K562 (cell line): ENCODE data around the gene TEKT2. TPM values are rescaled to one million over a fixed set of nuclear protein-coding genes. Genes with fewer than 3 reads are reported as not detected.

ENCODE experiments used
- ATAC-seq: fragments of 200-7000 bp; cut with Tn5 transposase; 3 replicates; pipeline ENCODE4 v1.9.1; 2020; ENCODE audit warnings: moderate library complexity
- BruUV-seq: library from RNA; stranded (reverse); fragments of 400-500 nt; replicated peaks from 2 replicates; lab custom pipeline; 2021; lab: Mats Ljungman, UMichigan
- CTCF ChIA-PET: fragments of 300-600 bp; formaldehyde crosslinking; extraction: SDS; loops from one replicate; lab custom pipeline; 2021; ENCODE audit warnings: low intra/inter-chr PET ratio; lab: Yijun Ruan, JAX
- POLR2A ChIA-PET: fragments of 300-600, 350-650 bp; sonication (Branson Sonifier 250); formaldehyde crosslinking; extraction: SDS; loops from one replicate; lab custom pipeline; 2021; ENCODE audit warnings: antibody characterized with exemption, inconsistent platforms; lab: Yijun Ruan, JAX
- DNase-seq, 4 experiments: peaks; one replicate each; pipeline versions ENCODE4 v3.0.0 to v3.0.0-alpha.2; 2011 to 2018; ENCODE audit warnings: low spot score in 3 of 4, mixed read lengths in 3 of 4; ENCODE audit errors: extremely low read depth in 1 of 4
- FAIRE-seq: peaks from 2 replicates; lab custom pipeline; 2011; peaks lifted over from hg19 to GRCh38; lab: Jason Lieb, UNC
- H2AFZ ChIP-seq: 2 replicates; pipeline ENCODE4 v1.6.0; 2011; ENCODE audit warnings: low read depth, low read length, control low read depth, inconsistent platforms
- H3K27ac ChIP-seq: fragments of 200-600 bp; 3 replicates; pipeline ENCODE4 v1.8.0; 2011; ENCODE audit warnings: low read depth, mild to moderate bottlenecking, control low read depth, inconsistent platforms, low read length, moderate library complexity, mixed read lengths; ENCODE audit errors: extremely low read depth
- H3K27me3 ChIP-seq, 2 experiments: fragments of 300-600 bp in 1 of 2; 2 replicates in 1 of 2; 3 replicates in 1 of 2; pipeline versions ENCODE4 v1.6.0 to v1.8.0; 2011; ENCODE audit warnings: inconsistent platforms in 2 of 2, low read length in 2 of 2, mild to moderate bottlenecking in 1 of 2, mixed read lengths in 1 of 2, moderate library complexity in 1 of 2; ENCODE audit not compliant: control insufficient read depth in 2 of 2, insufficient read depth in 2 of 2
- H3K36me3 ChIP-seq: fragments of 300-600 bp; 3 replicates; pipeline ENCODE4 v1.8.0; 2011; ENCODE audit warnings: mild to moderate bottlenecking, low read length, inconsistent platforms; ENCODE audit not compliant: control insufficient read depth, insufficient read depth
- H3K4me1 ChIP-seq, 2 experiments: fragments of 200-600 bp in 1 of 2; replicated peaks in 1 of 2; 2 replicates in 1 of 2; 3 replicates in 1 of 2; pipeline versions ENCODE4 v1.5.1 to v1.8.0; 2011; ENCODE audit warnings: inconsistent platforms in 2 of 2, low read length in 2 of 2, mild to moderate bottlenecking in 1 of 2, mixed read lengths in 1 of 2, moderate library complexity in 1 of 2; ENCODE audit not compliant: control insufficient read depth in 2 of 2, insufficient read depth in 2 of 2
- H3K4me2 ChIP-seq: 2 replicates; pipeline ENCODE4 v1.6.1; 2011; ENCODE audit warnings: low read length, control low read depth, inconsistent platforms, mixed read lengths; ENCODE audit not compliant: insufficient read depth
- H3K4me3 ChIP-seq: fragments of 200-600 bp; sonication (generic), shearing (Covaris generic); 2 replicates; pipeline ENCODE4 v1.5.1; 2016; ENCODE audit warnings: control low read depth, inconsistent platforms
- H3K79me2 ChIP-seq: fragments of 200-600 bp; 3 replicates; pipeline ENCODE4 v1.8.0; 2011; ENCODE audit warnings: low read length, inconsistent platforms; ENCODE audit not compliant: control insufficient read depth, insufficient read depth
- H3K9ac ChIP-seq, 2 experiments: 2 replicates each; pipeline versions ENCODE4 v1.6.0 to v1.6.1; 2011; ENCODE audit warnings: low read depth in 2 of 2, low read length in 2 of 2, control low read depth in 1 of 2, inconsistent platforms in 1 of 2, mild to moderate bottlenecking in 1 of 2, mixed read lengths in 1 of 2; ENCODE audit not compliant: insufficient read depth in 1 of 2
- H3K9me1 ChIP-seq: one replicate; pipeline ENCODE4 v1.6.0; 2011; ENCODE audit warnings: inconsistent platforms, mild to moderate bottlenecking, low read length, moderate library complexity; ENCODE audit not compliant: control insufficient read depth, insufficient read depth
- H3K9me3 ChIP-seq: replicated peaks from 2 replicates; pipeline ENCODE4 v1.5.1; 2011; ENCODE audit warnings: low read depth, low read length, inconsistent platforms; ENCODE audit not compliant: control insufficient read depth, insufficient read depth
- H4K20me1 ChIP-seq: replicated peaks from 2 replicates; pipeline ENCODE4 v1.6.1; 2011; ENCODE audit warnings: low read length, inconsistent platforms, mixed read lengths; ENCODE audit not compliant: control insufficient read depth, insufficient read depth
- FIP1L1 ChIP-seq: fragments of 200-400 bp; formaldehyde crosslinking; IDR thresholded peaks from 2 replicates; pipeline ENCODE4 v1.6.1; 2018; ENCODE audit warnings: mild to moderate bottlenecking, low read depth, low read length; ENCODE audit not compliant: poor library complexity, severe bottlenecking
- HDAC6 ChIP-seq: IDR thresholded peaks from 2 replicates; pipeline ENCODE4 v1.6.1; 2012; ENCODE audit warnings: low read depth, mild to moderate bottlenecking, control low read depth, inconsistent platforms, low read length, moderate library complexity
- ILF3 ChIP-seq: fragments of 450-650 bp; IDR thresholded peaks from 2 replicates; pipeline ENCODE4 v1.6.1; 2018; ENCODE audit warnings: antibody characterized with exemption, mild to moderate bottlenecking, moderate library complexity, borderline replicate concordance
- PHB2 ChIP-seq: fragments of 450-650 bp; IDR thresholded peaks from 2 replicates; pipeline ENCODE4 v1.6.1; 2017; ENCODE audit warnings: low read depth
- YY1 ChIP-seq, 3 experiments: IDR thresholded peaks; 2 replicates each; pipeline ENCODE4 v1.6.1; 2011; ENCODE audit warnings: low read length in 2 of 3, mild to moderate bottlenecking in 2 of 3, moderate library complexity in 2 of 3, borderline replicate concordance in 1 of 3, control low read depth in 1 of 3, low read depth in 1 of 3; ENCODE audit not compliant: insufficient read depth in 3 of 3, insufficient replicate concordance in 2 of 3, control insufficient read depth in 1 of 3, insufficient read length in 1 of 3; ENCODE audit errors: extremely low read depth in 1 of 3
- ZNF124 ChIP-seq: sonication (generic); formaldehyde crosslinking; IDR thresholded peaks from 2 replicates; pipeline ENCODE4 v1.8.1; 2022; ENCODE audit warnings: missing genetic modification reagents
- ZNF274 ChIP-seq: IDR thresholded peaks from 2 replicates; pipeline ENCODE4 v1.6.1; 2011; ENCODE audit warnings: low read depth, mild to moderate bottlenecking, low read length, moderate library complexity, borderline replicate concordance
- WGBS: fragments of 100-300 bp; shearing (Covaris generic); methylation state at CpG from one replicate; pipeline ENCODE4 v1.1.6; 2016; ENCODE audit warnings: low coverage, mixed read lengths; ENCODE audit not compliant: insufficient coverage; ENCODE audit errors: missing lambda C conversion rate; 5-methylcytosine and 5-hydroxymethylcytosine counted together
- in situ Hi-C: fragments of 300-500 bp; cut with MboI; formaldehyde crosslinking; loops from 4 replicates; pipeline ENCODE4 v1.15.0; 2018; ENCODE audit warnings: inconsistent platforms, mixed read lengths
- intact Hi-C: fragments of 100-400 bp; cut with micrococcal nuclease; formaldehyde crosslinking; loops from 2 replicates; pipeline ENCODE4 v1.14.2; 2022
- polyA plus RNA-seq, 8 experiments: library from polyadenylated mRNA; depleted of rRNA in 4 of 8; stranded (reverse) in 5 of 8; unstranded in 3 of 8; fragments of >200 nt; fragmentation: Nextera tagmentation in 2 of 8; fragmentation: Illumina TruSeq in 1 of 8; extraction: Ambion mirVana in 2 of 8; extraction: Trizol in 1 of 8; gene quantifications; 2 replicates each; pipeline versions ENCODE4 v1.2.1 to v1.2.3, GENCODE V29; 2011 to 2014; ENCODE audit warnings: inconsistent platforms in 1 of 8, missing spikeins in 1 of 8
- total RNA-seq, 7 experiments: library from RNA; depleted of rRNA in 6 of 7; stranded (reverse); fragments of >200 nt in 6 of 7; fragmentation: Illumina TruSeq in 2 of 7; extraction: Trizol in 2 of 7; gene quantifications; 2 replicates each; pipeline versions ENCODE4 v1.2.1 to v1.2.3, GENCODE V29; 2011 to 2021; ENCODE audit warnings: low replicate concordance in 1 of 7
- TF ChIP-seq, protein P1 (sequence below), 3 experiments: fragments of 200-800 bp in 1 of 3; sonication (Bioruptor generic) in 1 of 3; sonication (generic) in 1 of 3; formaldehyde crosslinking in 1 of 3; IDR thresholded peaks; 2 replicates each; pipeline versions ENCODE4 v1.6.1 to v1.8.0; 2016 to 2022; ENCODE audit warnings: mild to moderate bottlenecking in 2 of 3, missing compliant biosample characterization in 2 of 3, missing genetic modification characterization in 2 of 3, missing genetic modification reagents in 1 of 3

TEKT2 gene
- total and polyA plus RNA-seq, 9 of the 15 experiments (the other 6 are each of a cell fraction or from before 2014, with no cell fraction given), result 0.06 to 0.94 (median 0.30) TPM; not detected in 1

DNA sequence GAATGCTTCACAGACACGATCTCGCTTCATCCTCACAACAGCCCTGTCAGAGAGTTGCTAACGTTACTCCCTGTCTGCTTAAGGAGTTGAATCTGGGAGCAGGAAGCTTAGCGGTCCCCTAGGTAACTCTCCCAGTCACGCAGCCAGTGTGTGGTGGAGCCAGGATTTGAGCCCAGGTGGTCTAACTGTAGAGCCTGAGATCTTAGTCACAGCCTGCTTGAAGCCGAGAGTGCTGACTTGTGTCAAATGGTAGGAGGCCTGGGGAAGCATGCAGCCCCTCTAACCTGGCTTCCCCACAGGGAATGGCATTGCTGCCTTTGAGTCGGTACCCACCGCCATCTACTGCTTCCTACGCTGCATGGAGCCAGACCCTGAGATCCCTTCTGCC lies 8.9 kb downstream of the TEKT2 start:
- FAIRE-seq (no peak), ATAC-seq (no peak), DNase-seq (no peak)
- ChIA-PET POLR2A (interaction anchor here (0.6 to 1.2 kb wide), 8 partner anchors 14 to 276 kb away, joined by 3 to 4 read pairs (median 4); no protein-coding TSS in a partner anchor), CTCF (no interaction called here)
- no peak overlapping the region for H3K4me3 ChIP-seq
- H3K4me2 ChIP-seq, result no peak overlapping the region
- TF ChIP-seq ZNF274 (no peak), HDAC6 (no peak), FIP1L1 (no peak), ZNF124 (CRISPR knock-in tag) (no peak), ILF3 (no peak), YY1 (IDR thresholded peaks at IDR 0.05; ENCODE audit: borderline replicate concordance in 1 of 3, control insufficient read depth in 1 of 3, extremely low read depth in 1 of 3, insufficient read depth in 3 of 3, insufficient read length in 1 of 3, insufficient replicate concordance in 2 of 3, low read depth in 1 of 3, low read length in 2 of 3) (no peak), PHB2 (no peak)
- TF ChIP-seq, protein P1, sequence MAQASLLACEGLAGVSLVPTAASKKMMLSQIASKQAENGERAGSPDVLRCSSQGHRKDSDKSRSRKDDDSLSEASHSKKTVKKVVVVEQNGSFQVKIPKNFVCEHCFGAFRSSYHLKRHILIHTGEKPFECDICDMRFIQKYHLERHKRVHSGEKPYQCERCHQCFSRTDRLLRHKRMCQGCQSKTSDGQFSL (CRISPR knock-in tag; IDR thresholded peaks at IDR 0.05), result no peak
- TF ChIP-seq, protein P1 (tag; IDR thresholded peaks at IDR 0.05), result no peak
- intact Hi-C loops (no loop called here), in situ Hi-C loops (loop anchor here (5.0 kb wide), 1 partner anchor 95 kb away; no protein-coding TSS in a partner anchor)
- H3K27ac ChIP-seq, result no peak overlapping the region
- BruUV-seq, result no TSS peak
- H3K9ac ChIP-seq, result no peak overlapping the region
- H3K36me3 ChIP-seq, result peaks cover 62% of the 10 kb centered on the region; the same call in 2 of the 3 replicates
- no peaks in the 10 kb centered on the region for H3K9me3 ChIP-seq
- peaks cover 5% of the 10 kb centered on the region for H3K9me1 ChIP-seq
- H2AFZ ChIP-seq, result no peak overlapping the region
- peaks cover 21% of the 10 kb centered on the region for H3K79me2 ChIP-seq
- 95% methylated on average over 9 of the region's 9 CpGs for WGBS
- no peaks in the 10 kb centered on the region for H4K20me1 ChIP-seq
- peaks cover 15 to 31% of the 10 kb centered on the region in 2 experiments; a peak in 4 of 5 replicates for H3K4me1 ChIP-seq
- no peaks in the 10 kb centered on the region for H3K27me3 ChIP-seq
